GM23338 (cell line): Measurements from ENCODE around the gene MRPS34. TPM values are rescaled to one million over a fixed set of nuclear protein-coding genes. Genes with fewer than 3 reads are reported as not detected.

Experiments used
- ATAC-seq: fragments of 200-7000 bp; cut with Tn5 transposase; 3 replicates; pipeline ENCODE4 v1.9.1; 2020
- DNase-seq: peaks from one replicate; pipeline ENCODE4 v3.0.0-alpha.2; 2015; ENCODE audit warnings: low spot score
- H2AFZ ChIP-seq: fragments of 200-600 bp; sonication (generic); 2 replicates; pipeline ENCODE4 v1.8.0; 2016; ENCODE audit warnings: antibody characterized with exemption, mild to moderate bottlenecking, moderate library complexity
- H3F3A ChIP-seq: fragments of 200-600 bp; sonication (generic); replicated peaks from 2 replicates; pipeline ENCODE4 v1.8.0; 2017; ENCODE audit warnings: antibody characterized with exemption, mixed run types, low read depth
- H3K27ac ChIP-seq: fragments of 200-600 bp; sonication (generic); 2 replicates; pipeline ENCODE4 v1.6.1; 2016; ENCODE audit warnings: low read depth
- H3K27me3 ChIP-seq: fragments of 200-600 bp; sonication (generic); 2 replicates; pipeline ENCODE4 v1.8.0; 2016; ENCODE audit warnings: mild to moderate bottlenecking, mixed run types, moderate library complexity; ENCODE audit not compliant: insufficient read depth
- H3K36me3 ChIP-seq: fragments of 200-600 bp; sonication (generic); 2 replicates; pipeline ENCODE4 v1.8.0; 2016; ENCODE audit warnings: mild to moderate bottlenecking; ENCODE audit not compliant: insufficient read depth
- H3K4me1 ChIP-seq: fragments of 200-600 bp; sonication (generic); 2 replicates; pipeline ENCODE4 v1.8.0; 2016; ENCODE audit warnings: mild to moderate bottlenecking, moderate library complexity; ENCODE audit not compliant: insufficient read depth
- H3K4me2 ChIP-seq: fragments of 200-600 bp; sonication (generic); 2 replicates; pipeline ENCODE4 v1.7.1; 2017; ENCODE audit warnings: mixed run types
- H3K4me3 ChIP-seq: fragments of 200-600 bp; sonication (generic); 2 replicates; pipeline ENCODE4 v1.6.1; 2016; ENCODE audit warnings: mixed run types
- H3K79me2 ChIP-seq: fragments of 200-600 bp; sonication (generic); replicated peaks from 2 replicates; pipeline ENCODE4 v1.8.0; 2017; ENCODE audit warnings: mild to moderate bottlenecking; ENCODE audit not compliant: insufficient read depth
- H3K9me2 ChIP-seq: fragments of 200-600 bp; sonication (generic); 2 replicates; pipeline ENCODE4 v1.8.0; 2017; ENCODE audit not compliant: insufficient read depth
- H4K20me1 ChIP-seq: fragments of 200-600 bp; sonication (generic); replicated peaks from 2 replicates; pipeline ENCODE4 v1.8.0; 2017; ENCODE audit warnings: mild to moderate bottlenecking; ENCODE audit not compliant: insufficient read depth
- H3K27ac Mint-ChIP-seq: 2 replicates; pipeline ENCODE4 v1.8.0; 2020; ENCODE audit warnings: inconsistent platforms, mild to moderate bottlenecking, moderate library complexity, mixed read lengths
- H3K27me3 Mint-ChIP-seq: 3 replicates; pipeline ENCODE4 v1.8.0; 2022; ENCODE audit warnings: low read depth, mild to moderate bottlenecking, moderate library complexity, mixed read lengths, inconsistent platforms; ENCODE audit not compliant: insufficient read depth, poor library complexity
- H3K36me3 Mint-ChIP-seq: 3 replicates; pipeline ENCODE4 v1.8.0; 2021; ENCODE audit warnings: low read depth, mild to moderate bottlenecking, inconsistent platforms, moderate library complexity, mixed read lengths
- H3K4me1 Mint-ChIP-seq: 3 replicates; pipeline ENCODE4 v1.8.0; 2020; ENCODE audit warnings: mild to moderate bottlenecking, inconsistent platforms, mixed read lengths
- H3K4me3 Mint-ChIP-seq: 3 replicates; pipeline ENCODE4 v1.8.0; 2021; ENCODE audit warnings: moderate library complexity, mild to moderate bottlenecking, inconsistent platforms, mixed read lengths
- H3K9me3 Mint-ChIP-seq: 3 replicates; pipeline ENCODE4 v1.8.0; 2020; ENCODE audit warnings: moderate library complexity, mild to moderate bottlenecking, inconsistent platforms, mixed read lengths
- CREB1 ChIP-seq: fragments of 250-450 bp; sonication (Bioruptor Pico); IDR thresholded peaks from 2 replicates; pipeline ENCODE4 v1.5.0; 2020; ENCODE audit warnings: low read depth, mild to moderate bottlenecking, moderate library complexity
- ETS1 ChIP-seq: IDR thresholded peaks from 2 replicates; pipeline ENCODE4 v1.6.1; 2016; ENCODE audit warnings: antibody characterized with exemption
- EZH2 ChIP-seq: fragments of 200-600 bp; sonication (generic); IDR thresholded peaks from one replicate; pipeline ENCODE4 v1.8.0; 2017; ENCODE audit warnings: antibody characterized with exemption, mild to moderate bottlenecking, low read depth; ENCODE audit not compliant: unreplicated experiment
- EZH2phosphoT487 ChIP-seq: fragments of 200-600 bp; sonication (generic); IDR thresholded peaks from one replicate; pipeline ENCODE4 v1.8.1; 2018; ENCODE audit warnings: antibody characterized with exemption; ENCODE audit not compliant: unreplicated experiment
- JUNB ChIP-seq: IDR thresholded peaks from one replicate; pipeline ENCODE4 v1.6.1; 2016; ENCODE audit warnings: antibody characterized with exemption; ENCODE audit not compliant: unreplicated experiment
- NANOG ChIP-seq: IDR thresholded peaks from 2 replicates; pipeline ENCODE4 v1.6.1; 2016; ENCODE audit warnings: antibody characterized with exemption, borderline replicate concordance
- POLR2AphosphoS5 ChIP-seq: IDR thresholded peaks from 2 replicates; pipeline ENCODE4 v1.6.1; 2016; ENCODE audit warnings: antibody characterized with exemption, low read depth
- REST ChIP-seq: IDR thresholded peaks from one replicate; pipeline ENCODE4 v1.6.1; 2018; ENCODE audit warnings: antibody characterized with exemption; ENCODE audit not compliant: unreplicated experiment
- STAT1 ChIP-seq: IDR thresholded peaks from one replicate; pipeline ENCODE4 v1.6.1; 2016; ENCODE audit warnings: antibody characterized with exemption; ENCODE audit not compliant: unreplicated experiment
- ZNF114 ChIP-seq: fragments of 250-450 bp; sonication (Bioruptor Pico); IDR thresholded peaks from 2 replicates; pipeline ENCODE4 v1.5.0; 2020; ENCODE audit warnings: mild to moderate bottlenecking, moderate library complexity
- ZNF331 ChIP-seq: fragments of 250-450 bp; sonication (Bioruptor Pico); IDR thresholded peaks from 2 replicates; pipeline ENCODE4 v1.5.0; 2020; ENCODE audit warnings: low read depth, mild to moderate bottlenecking, moderate library complexity
- ZNF462 ChIP-seq: fragments of 250-450 bp; sonication (Bioruptor Pico); IDR thresholded peaks from 2 replicates; pipeline ENCODE4 v1.5.0; 2020; ENCODE audit warnings: mild to moderate bottlenecking, moderate library complexity
- polyA plus RNA-seq: library from polyadenylated mRNA; unstranded; fragments of >200 nt; fragmentation: Nextera tagmentation; extraction: Ambion mirVana; gene quantifications from 2 replicates; pipeline ENCODE4 v1.2.1, GENCODE V29; 2016
- total RNA-seq: library from RNA; depleted of rRNA; stranded (reverse); fragments of >200 nt; shearing (Covaris generic); gene quantifications from 2 replicates; pipeline ENCODE4 v1.2.3, GENCODE V29; 2014
- TF ChIP-seq, protein P1 (sequence below), 2 experiments: fragments of 200-600 bp in 1 of 2; sonication (generic) in 1 of 2; conservative IDR thresholded peaks; 2 replicates each; pipeline versions ENCODE4 v1.5.1 to v1.6.1; 2016 to 2017; ENCODE audit warnings: antibody characterized with exemption in 2 of 2, low read depth in 2 of 2, mild to moderate bottlenecking in 2 of 2, moderate library complexity in 1 of 2

The MRPS34 gene
- total and polyA plus RNA-seq, 2 experiments from 2014 or later: 248 to 391 TPM

DNA sequence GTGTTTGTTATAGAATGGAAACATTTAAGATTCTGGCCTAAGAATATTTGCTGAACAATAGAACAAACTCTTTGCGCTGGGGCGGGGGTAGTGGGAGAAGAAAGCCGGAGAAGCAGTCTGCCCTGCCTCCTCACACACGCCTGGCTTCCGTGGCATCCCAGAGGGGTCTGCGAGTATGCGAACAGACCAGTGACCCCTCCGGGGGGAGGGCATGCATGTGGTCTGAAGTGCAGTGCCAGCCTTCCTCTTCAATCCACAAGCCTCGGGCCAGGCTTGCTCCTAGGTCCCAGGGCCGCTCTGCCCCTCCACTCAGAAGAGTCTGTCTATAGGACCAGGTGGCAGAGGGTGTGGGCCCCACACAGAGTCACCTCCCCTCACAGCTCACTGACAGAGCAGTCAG, 34.7 kb upstream of the MRPS34 start:
- Histone ChIP-seq H3K27ac (no peak overlapping the region), H3K9me2 (no peaks in the 10 kb centered on the region), H3K36me3 (no peaks in the 10 kb centered on the region), H2AFZ (no peak overlapping the region), H3K27me3 (no peaks in the 10 kb centered on the region), H3K4me1 (no peaks in the 10 kb centered on the region), H3K79me2 (no peaks in the 10 kb centered on the region), H3F3A (no peaks in the 10 kb centered on the region), H4K20me1 (no peaks in the 10 kb centered on the region; the same call in 1 of the 2 replicates), H3K4me2 (no peak overlapping the region), H3K4me3 (no peak overlapping the region)
- Mint-ChIP-seq H3K9me3 (peaks cover 18% of the 10 kb centered on the region; the same call in 2 of the 3 replicates), H3K27ac (no peak overlapping the region), H3K36me3 (peaks cover 40% of the 10 kb centered on the region), H3K27me3 (peaks cover 1% of the 10 kb centered on the region), H3K4me3 (no peak overlapping the region), H3K4me1 (no peaks in the 10 kb centered on the region)
- DNase-seq (no peak), ATAC-seq (no peak)
- TF ChIP-seq, protein P1, sequence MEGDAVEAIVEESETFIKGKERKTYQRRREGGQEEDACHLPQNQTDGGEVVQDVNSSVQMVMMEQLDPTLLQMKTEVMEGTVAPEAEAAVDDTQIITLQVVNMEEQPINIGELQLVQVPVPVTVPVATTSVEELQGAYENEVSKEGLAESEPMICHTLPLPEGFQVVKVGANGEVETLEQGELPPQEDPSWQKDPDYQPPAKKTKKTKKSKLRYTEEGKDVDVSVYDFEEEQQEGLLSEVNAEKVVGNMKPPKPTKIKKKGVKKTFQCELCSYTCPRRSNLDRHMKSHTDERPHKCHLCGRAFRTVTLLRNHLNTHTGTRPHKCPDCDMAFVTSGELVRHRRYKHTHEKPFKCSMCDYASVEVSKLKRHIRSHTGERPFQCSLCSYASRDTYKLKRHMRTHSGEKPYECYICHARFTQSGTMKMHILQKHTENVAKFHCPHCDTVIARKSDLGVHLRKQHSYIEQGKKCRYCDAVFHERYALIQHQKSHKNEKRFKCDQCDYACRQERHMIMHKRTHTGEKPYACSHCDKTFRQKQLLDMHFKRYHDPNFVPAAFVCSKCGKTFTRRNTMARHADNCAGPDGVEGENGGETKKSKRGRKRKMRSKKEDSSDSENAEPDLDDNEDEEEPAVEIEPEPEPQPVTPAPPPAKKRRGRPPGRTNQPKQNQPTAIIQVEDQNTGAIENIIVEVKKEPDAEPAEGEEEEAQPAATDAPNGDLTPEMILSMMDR (conservative IDR thresholded peaks at IDR 0.05; ENCODE audit: low read depth in 2 of 2): no peak
- TF ChIP-seq ZNF462 (CRISPR knock-in tag): no peak
- TF ChIP-seq EZH2: no peak
- TF ChIP-seq REST: no peak
- no peak for TF ChIP-seq EZH2phosphoT487
- TF ChIP-seq ETS1: no peak
- TF ChIP-seq STAT1: no peak
- no peak for TF ChIP-seq CREB1 (CRISPR knock-in tag)
- no peak for TF ChIP-seq ZNF114
- no peak for TF ChIP-seq POLR2AphosphoS5
- TF ChIP-seq NANOG: no peak
- TF ChIP-seq JUNB: no peak
- TF ChIP-seq ZNF331 (CRISPR knock-in tag): no peak
